ENCODE data around the gene ATP9B. TPM values are rescaled to one million over a fixed set of nuclear protein-coding genes. Genes with fewer than 3 reads are reported as not detected.

The ATP9B gene, protein sequence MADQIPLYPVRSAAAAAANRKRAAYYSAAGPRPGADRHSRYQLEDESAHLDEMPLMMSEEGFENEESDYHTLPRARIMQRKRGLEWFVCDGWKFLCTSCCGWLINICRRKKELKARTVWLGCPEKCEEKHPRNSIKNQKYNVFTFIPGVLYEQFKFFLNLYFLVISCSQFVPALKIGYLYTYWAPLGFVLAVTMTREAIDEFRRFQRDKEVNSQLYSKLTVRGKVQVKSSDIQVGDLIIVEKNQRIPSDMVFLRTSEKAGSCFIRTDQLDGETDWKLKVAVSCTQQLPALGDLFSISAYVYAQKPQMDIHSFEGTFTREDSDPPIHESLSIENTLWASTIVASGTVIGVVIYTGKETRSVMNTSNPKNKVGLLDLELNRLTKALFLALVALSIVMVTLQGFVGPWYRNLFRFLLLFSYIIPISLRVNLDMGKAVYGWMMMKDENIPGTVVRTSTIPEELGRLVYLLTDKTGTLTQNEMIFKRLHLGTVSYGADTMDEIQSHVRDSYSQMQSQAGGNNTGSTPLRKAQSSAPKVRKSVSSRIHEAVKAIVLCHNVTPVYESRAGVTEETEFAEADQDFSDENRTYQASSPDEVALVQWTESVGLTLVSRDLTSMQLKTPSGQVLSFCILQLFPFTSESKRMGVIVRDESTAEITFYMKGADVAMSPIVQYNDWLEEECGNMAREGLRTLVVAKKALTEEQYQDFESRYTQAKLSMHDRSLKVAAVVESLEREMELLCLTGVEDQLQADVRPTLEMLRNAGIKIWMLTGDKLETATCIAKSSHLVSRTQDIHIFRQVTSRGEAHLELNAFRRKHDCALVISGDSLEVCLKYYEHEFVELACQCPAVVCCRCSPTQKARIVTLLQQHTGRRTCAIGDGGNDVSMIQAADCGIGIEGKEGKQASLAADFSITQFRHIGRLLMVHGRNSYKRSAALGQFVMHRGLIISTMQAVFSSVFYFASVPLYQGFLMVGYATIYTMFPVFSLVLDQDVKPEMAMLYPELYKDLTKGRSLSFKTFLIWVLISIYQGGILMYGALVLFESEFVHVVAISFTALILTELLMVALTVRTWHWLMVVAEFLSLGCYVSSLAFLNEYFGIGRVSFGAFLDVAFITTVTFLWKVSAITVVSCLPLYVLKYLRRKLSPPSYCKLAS
- polyA plus RNA-seq (ENCODE audit: insufficient read length in 4 of 4) = 10 to 100 TPM; 29.3 to 36.4 (median 32.7) TPM

DNA sequence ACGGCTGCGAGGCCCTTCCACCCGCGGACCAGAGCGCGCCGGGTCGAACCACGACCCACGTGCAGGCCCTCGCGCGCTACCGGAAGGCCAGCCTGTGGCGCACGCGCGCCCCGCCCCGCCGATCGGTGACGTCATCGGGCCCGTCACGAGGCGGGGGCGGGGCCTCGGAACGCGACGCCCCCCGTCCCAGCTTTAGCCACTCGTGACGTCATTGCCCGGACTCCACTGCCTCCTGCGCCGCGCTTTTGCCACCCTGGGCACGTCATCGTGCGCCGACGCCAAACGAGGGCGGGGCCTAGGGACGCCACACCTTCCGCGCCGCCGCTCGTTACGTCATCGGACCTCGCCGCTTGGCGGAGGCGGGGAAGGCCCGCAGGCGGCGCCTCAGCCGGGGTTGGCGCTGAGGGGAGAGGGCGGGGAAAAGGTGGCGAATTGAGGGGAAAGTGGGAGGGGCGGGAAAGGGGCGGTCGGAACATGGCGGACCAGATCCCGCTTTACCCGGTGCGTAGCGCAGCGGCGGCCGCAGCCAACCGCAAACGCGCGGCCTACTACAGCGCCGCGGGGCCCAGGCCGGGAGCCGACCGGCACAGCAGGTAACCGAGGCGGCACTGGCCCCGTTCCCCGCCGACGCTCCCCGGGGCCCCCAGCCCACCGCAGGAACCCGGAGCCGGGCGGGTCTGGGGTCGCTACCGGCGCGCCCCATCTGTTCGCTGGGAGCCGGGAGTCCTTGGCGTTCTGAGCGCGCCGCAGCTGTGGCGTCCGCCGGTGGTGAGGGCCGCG is at the start of gene ATP9B:
Gene ATP9B, plus strand, starts transcription at position 458 of the 780 bp plus-strand sequence. Its CDS starts 17 bp downstream, at position 475.
- peak; percentile 94 to 98 (median 96) for DNase-seq (ENCODE audit: low read depth in 4 of 4, low spot score in 3 of 4)

DNA sequence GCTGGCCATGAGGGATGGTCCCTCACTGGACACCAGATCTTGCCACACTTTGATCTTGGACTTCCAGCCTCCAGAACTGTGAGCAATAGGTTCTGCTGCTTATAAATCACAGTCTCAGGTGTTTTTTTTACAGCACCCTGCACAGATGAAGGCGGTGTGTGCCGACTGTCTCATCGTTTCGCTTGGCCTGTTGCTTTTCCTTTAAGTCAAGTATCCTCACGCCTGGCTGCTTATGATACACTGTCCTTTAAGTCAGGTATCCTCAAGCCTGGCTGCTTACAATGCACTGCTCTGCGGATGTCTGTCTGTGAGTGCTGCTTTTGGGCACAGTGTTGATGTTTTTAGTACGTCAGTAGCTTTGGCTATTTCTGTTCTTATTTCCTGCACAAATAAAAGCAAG is 49.3 kb upstream of the ATP9B start:
- no peak for DNase-seq (ENCODE audit: low read depth in 4 of 4, low spot score in 3 of 4)

DNA sequence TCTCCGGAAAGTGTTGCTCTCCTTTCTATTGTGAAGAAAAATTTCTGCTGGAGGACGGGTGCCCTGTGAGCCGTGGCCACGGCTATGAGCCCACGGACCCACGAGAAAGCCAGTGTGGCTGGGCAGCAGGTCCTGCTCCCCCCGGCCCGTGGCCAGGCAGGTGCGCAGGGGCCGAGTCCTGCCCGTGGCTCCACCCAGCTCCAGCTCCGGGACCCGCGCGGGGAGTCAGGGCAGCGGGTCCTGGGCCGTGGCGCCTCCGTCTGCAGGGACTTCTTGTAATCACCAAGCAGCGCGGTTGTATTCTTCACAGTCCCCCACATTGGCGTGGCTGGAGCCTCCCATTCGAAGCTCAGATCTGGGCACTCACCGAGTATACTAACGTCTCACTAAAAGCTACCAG is 46.6 kb upstream of the ATP9B start:
- no peak for DNase-seq (ENCODE audit: low read depth in 4 of 4, low spot score in 3 of 4)

DNA sequence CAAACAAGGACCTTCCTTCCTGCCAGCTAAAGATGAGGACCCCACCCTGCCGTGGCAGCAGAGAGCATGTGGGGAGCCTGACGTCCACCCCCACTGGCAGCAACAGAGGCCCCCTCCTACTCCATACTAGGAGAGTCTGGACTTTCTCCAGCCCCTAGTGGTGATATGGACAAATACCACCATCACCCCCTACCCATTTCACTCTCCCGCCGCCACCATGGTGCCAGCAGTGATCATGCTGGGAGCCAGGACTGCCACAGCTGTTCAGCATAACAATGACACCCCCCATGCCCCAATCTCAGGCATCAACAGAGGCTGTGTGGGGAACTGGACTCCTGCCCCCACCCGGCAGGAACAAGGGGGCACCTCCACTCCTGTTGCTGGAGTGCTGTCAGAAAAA is 42.7 kb upstream of the ATP9B start:
- no peak for DNase-seq (ENCODE audit: low read depth in 4 of 4, low spot score in 3 of 4)

DNA sequence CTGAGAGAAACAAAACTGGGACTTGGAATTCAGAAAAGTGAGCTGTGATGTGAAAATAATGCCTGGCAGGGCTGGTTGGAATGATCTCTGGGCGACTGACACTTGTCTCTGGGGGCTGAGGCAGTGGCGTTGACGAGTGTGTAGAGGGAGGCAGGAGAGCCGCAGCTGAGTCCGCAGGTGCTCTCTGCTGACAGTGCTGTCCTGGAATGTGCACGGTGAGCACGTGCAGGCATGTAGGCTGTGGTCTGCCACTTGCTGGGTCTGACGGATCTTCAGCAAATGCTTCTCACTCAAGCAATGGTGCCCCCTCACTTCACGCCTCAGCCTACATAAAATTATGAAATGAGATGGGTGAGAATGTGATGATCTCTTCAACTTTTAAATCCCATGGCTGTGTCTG is 38.5 kb upstream of the ATP9B start:
- DNase-seq (ENCODE audit: low read depth in 4 of 4, low spot score in 3 of 4) = no peak

DNA sequence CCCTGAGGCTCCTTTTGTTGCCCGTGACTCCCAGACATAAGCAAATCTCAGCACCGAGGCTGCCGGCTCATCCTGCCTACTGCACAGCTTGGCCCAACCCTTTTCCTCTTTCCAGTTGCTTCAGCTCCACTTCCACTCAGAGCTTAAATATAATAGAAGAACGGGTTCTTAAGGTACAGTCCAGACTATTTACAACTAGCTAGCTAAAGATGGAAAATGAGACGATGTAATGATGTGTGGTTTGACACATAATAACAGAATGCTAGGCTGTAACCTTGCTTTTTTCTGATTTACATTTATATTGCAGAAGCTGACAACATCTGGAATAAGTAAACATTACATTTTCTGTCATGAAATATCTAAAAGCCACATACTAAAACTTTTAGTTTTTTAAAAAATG is 26.9 kb upstream of the ATP9B start:
- no peak for DNase-seq (ENCODE audit: low read depth in 4 of 4, low spot score in 3 of 4)

DNA sequence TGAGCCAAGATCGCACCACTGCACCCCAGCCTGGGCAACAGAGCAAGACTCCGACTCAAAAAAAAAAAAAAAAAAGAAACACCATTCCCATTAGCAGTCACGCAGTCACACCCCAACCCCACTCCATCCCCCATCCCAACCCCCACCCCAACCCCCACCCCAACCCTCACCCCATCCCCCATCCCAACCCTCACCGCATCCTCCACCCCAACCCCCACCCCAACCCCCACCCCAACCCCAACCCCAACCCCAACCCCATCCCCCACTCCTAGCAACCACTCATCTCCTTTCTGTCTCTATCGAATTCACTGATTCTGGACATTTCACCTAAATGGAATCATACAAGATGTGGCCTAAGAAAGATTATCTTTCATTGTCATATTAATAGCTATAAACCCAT is 25.9 kb upstream of the ATP9B start:
- no peak for DNase-seq (ENCODE audit: low read depth in 4 of 4, low spot score in 3 of 4)

DNA sequence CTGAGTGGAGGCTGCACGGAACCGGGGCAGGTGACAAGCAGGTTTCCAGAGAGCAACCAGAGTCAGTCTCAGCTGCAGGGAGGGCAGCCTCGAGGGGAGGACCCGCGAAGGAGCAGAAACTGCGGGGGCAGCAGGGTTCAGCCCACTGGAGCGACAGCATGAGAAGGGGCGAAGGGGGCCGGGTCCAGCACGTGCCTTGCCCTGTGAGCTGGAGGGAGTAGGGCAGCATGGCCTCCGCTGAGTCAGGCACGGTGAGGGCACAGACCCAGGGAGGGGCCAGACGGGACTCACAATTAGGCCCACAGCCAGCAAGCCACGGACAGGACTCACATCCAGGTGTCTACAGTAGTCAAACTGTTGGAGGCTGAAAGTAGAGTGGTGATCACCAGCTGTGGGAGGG is 22.7 kb upstream of the ATP9B start:
- peak in 1 of 4 donors; percentile 8 for DNase-seq (ENCODE audit: low read depth in 4 of 4, low spot score in 3 of 4)

DNA sequence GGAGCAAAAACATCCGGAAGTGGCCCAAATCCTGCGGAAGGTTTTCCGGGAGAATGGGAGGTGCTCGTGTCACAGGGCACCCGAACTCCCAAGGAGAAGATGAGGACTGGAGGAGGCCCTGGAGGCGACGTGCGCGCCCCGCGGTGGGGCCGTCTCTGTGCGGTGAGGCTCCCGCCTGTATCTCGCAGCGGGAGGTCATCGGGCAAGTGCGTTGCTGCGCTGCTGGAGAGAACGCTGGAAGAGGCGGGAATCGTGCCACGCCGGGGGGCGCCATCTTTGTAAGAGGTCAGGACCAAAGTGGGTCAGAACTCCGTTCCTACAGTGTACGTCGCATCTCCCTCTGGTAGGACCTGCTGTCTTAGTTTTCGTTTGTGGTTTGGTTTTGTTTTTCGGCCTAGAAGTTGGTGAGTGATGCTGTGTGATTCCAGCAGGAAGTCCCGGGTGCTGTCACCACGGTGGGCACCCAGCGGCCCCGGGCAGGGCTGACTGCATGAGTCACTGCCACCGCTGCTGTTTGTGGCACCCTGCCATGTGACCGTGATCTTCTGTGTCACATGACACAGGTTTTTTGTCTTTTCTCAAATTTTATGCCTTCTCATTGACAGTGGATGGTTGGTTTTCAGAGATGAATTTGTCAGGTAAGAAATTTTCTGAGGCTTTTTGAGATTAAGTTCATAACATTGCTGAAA is 21.5 kb upstream of the ATP9B start:
- no peak for DNase-seq (ENCODE audit: low read depth in 4 of 4, low spot score in 3 of 4)

DNA sequence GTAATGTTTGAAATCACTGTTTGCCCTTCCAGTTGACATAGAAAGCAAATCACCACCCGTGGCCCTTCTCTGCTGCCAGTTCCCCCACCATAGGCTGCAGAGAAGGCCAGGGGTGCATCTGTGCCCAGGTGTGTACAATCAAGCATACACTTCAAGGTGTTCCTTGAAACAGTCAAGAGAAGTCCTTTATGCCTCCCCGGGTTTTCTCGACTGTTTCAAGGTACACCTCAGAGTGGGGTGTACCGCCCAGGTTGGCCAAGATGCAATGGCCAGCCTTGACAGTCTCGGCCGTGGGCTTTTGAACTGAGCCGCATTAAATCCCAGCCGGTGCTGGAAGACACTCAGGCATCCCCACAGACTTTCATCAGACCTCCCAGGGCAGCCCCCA is 21.0 kb upstream of the ATP9B start:
- DNase-seq (ENCODE audit: low read depth in 4 of 4, low spot score in 3 of 4) = no peak

DNA sequence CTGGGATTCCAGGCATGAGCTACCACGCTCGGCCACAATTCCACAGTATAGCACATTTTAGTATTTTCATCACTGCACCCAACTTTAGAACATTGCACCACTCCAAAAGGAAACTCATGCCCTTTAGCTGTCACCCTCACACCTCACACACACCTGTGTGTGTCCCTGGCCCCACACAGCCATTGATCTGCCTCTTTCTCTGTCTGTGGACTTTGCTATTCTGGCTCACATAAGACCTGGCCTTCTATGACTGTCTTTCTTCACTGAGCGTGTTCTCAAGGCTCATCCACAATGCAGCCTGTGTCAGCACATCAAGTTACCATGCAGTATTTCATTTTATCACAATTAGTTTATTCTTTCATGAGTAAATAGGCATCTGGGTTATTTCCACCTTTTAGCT is 19.7 kb upstream of the ATP9B start:
- DNase-seq (ENCODE audit: low read depth in 4 of 4, low spot score in 3 of 4) = no peak

DNA sequence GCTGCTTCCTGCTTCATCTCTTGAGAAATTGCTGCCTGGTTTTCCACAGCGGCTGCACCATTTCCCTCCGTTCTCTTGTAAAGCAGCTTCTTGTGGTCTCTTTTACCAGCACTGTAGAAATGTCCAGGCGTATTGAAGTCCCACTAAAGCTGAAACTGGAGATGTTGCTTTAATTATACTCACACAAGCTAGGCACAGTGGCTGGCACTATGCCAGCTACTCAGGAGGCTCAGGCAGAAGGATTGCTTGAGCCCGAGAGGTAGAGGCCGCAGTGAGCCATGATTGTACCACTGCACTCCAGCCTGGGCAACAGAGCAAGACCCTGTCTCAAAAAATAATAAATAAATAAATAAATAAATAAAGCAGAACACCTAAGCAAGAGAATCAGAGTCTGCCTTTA is 19.2 kb upstream of the ATP9B start:
- no peak for DNase-seq (ENCODE audit: low read depth in 4 of 4, low spot score in 3 of 4)

DNA sequence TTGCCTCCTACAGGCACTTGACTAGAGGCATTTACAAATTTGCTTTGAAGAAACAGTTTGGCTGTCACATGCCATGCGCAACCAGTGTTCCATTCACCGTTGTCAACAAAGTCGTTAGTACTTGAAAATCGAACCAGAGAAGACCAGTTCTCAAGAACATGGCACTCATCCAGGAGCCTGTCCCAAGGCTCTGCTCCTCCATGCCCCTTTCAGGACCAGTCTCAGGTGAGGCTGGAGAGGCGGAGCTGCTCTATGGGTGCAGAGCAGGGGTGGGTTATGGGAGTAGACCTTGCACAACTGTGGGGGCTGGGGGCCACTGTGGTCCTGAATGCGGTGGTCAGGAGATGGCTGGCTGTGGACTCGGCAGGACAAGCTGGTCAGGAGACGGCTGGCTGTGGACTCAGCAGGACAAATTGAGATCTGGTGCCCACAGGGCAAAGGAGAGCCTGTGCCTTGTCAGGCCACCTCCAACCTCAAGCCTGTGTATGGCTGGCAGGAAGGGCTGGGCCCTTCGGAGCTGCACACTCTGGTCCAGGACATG is 12.3 kb upstream of the ATP9B start:
- DNase-seq (ENCODE audit: low read depth in 4 of 4, low spot score in 3 of 4) = no peak

DNA sequence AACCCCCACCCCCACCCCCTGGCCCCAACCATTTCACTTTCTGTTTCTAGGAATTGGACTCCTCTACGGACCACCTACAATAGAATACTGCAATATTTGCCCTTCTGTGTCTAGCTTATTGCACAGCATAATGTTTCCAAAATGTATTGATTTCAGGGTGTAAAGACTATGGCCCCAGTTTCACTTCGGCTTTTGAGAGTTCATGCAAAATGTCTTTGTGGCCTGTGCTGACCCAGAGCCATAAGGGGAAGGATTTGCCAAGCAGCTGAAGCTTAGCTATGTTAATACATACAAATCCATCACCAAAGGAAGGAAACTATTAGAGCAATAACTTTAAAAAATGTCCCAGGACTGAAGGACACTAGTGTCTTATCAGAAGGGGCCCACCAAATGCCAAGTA is 11.2 kb upstream of the ATP9B start:
- no peak for DNase-seq (ENCODE audit: low read depth in 4 of 4, low spot score in 3 of 4)

DNA sequence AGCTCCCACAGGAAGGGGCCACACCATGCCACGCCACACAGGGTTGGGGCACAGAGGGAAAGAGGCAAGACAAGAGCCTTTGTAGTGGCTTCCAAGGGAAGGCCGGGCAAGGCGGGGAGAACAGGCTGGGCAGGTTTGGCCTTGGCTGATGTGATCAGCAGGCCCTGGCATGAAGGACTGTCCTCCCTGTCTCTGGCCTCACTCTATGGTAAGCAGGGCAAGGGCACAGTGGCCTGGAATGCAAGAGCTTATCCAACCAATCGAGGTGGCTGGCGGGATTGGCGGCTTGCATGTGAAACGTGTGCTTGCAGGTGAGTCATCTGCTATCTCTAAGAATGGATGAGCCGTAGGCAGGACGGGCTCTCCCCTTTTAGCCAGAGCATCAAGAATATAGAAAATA is 6.4 kb upstream of the ATP9B start:
- DNase-seq (ENCODE audit: low read depth in 4 of 4, low spot score in 3 of 4) = no peak

DNA sequence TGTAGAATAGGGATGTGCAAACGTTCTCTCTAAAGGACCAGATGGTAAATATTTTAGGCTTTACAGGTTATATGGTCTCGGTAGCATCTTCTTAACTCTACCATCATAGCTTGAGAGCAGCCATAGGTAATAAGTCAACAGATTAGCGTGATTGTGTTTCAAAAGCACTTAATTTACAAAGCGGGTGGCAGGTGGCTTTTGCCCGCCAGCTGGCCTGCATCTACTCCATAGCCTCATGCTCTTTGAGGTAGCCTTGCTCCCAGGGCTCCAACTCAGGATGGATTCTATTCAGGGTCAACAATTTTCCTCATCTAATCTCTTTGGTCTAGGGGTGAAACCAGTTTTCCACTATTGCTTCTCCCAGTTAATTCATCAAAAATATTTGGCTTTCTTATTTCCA is 5.0 kb upstream of the ATP9B start:
- no peak for DNase-seq (ENCODE audit: low read depth in 4 of 4, low spot score in 3 of 4)

DNA sequence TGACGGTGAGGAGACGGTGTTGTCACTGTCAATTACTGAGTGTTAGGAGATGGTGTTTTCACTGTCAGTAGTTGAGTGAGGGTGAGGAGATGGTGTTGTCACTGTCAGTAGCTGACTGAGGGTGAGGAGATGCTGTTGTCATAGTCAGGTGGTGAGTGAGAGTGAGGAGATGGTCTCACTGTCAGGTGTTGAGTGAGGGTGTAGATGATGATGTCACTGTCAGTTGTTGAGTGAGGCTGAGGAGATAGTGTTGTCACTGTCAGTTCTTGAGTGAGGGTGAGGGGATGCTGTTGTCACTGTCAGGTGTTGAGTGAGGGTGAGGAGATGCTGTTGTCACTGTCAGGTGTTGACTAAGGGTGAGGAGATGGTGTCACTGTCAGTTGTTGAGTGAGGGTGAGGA is 3.4 kb upstream of the ATP9B start:
- DNase-seq (ENCODE audit: low read depth in 4 of 4, low spot score in 3 of 4) = no peak

DNA sequence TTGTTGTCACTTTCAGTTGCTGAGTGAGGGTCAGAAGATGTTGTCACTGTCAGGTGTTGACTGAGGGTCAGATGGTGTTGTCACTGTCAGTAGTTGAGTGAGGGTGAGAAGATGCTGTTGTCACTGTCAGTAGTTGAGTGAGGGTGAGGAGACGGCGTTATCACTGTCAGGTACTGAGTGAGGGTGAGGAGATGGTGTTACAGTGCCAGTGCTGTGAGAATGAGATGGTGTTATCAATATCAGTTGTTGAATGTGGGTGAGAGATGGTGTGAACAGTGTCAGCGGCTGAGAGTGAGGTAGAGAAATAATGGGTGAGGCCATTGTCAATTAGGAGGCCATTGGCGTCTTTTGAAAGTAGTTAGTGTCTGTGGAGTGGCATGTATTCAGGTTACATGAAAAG is 1.6 kb upstream of the ATP9B start:
- DNase-seq (ENCODE audit: low read depth in 4 of 4, low spot score in 3 of 4) = no peak

DNA sequence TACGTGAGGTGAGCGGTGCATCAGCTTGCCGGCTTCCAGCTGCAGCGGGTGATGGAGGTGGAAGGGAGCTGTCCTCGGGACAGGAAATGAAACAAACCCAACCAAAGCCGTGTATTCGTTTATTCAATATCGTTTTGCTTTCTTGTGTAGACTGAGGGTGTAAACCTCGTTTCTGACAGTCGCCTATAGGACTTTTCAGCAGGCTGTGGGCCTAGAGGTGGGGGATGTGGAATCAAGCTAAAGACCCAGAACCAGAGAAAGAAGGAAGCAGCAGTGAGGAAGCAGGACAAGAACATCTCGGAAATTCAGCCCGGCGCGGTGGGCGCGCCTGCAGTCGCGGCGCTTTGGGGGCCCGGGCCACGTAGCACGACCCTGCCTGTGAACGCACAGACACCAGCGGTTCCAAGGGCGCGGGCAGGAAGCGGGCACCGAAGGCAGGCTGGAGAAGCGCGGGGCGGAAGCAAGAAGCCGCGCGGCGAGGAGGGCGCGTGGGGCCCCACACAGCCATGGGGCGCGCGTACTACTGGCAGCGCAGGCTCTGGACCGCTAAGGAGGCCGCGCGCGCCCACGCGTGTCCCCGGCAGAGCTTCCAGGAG is 755 bp upstream of the ATP9B start:
- DNase-seq (ENCODE audit: low read depth in 4 of 4, low spot score in 3 of 4) = peak in 2 of 4 donors; percentile 18 to 29
